ENCODE measurements around the gene SAMD11. TPM values are rescaled to one million over a fixed set of nuclear protein-coding genes. Genes with fewer than 3 reads are reported as not detected.

SAMD11 gene
- total RNA-seq, 1 experiment from 2014 or later = not detected

GRCh38 chr1:993379-993995 is 69.8 kb downstream of the SAMD11 start:
- no peak for DNase-seq (ENCODE audit: low spot score)

Small RNA genes within 50 kb of the gene (small RNA-seq; reads per million reads assigned to genes)
- not detected for gene AL645608.4

Other genes starting within 250 kb of the SAMD11 start
- not detected in 2 replicates for gene OR4F16, start 237.3 kb upstream of the SAMD11 start, total RNA-seq (2014; rRNA removed; shearing (Covaris generic))
- gene NOC2L, start 35.3 kb downstream of the SAMD11 start, total RNA-seq (2014; rRNA removed; shearing (Covaris generic)) = 223 and 226 TPM in 2 replicates
- 33.4 and 44.4 TPM in 2 replicates for gene KLHL17, start 36.7 kb downstream of the SAMD11 start, total RNA-seq (2014; rRNA removed; shearing (Covaris generic))
- 2.4 and 9.3 TPM in 2 replicates for gene PLEKHN1, start 42.6 kb downstream of the SAMD11 start, total RNA-seq (2014; rRNA removed; shearing (Covaris generic))
- 0.03 TPM in 1 of 2 replicates, not detected in the other for gene PERM1, start 58.2 kb downstream of the SAMD11 start, total RNA-seq (2014; rRNA removed; shearing (Covaris generic))
- gene HES4, start 76.2 kb downstream of the SAMD11 start, total RNA-seq (2014; rRNA removed; shearing (Covaris generic)) = 110 and 139 TPM in 2 replicates
- 706 and 895 TPM in 2 replicates for gene ISG15, start 89.6 kb downstream of the SAMD11 start, total RNA-seq (2014; rRNA removed; shearing (Covaris generic))
- 683 and 894 TPM in 2 replicates for gene AGRN, start 96.2 kb downstream of the SAMD11 start, total RNA-seq (2014; rRNA removed; shearing (Covaris generic))
- gene RNF223, start 150.4 kb downstream of the SAMD11 start, total RNA-seq (2014; rRNA removed; shearing (Covaris generic)) = 16.2 and 16.5 TPM in 2 replicates
- gene C1orf159, start 192.2 kb downstream of the SAMD11 start, total RNA-seq (2014; rRNA removed; shearing (Covaris generic)) = 61.4 and 67.6 TPM in 2 replicates
- 5.8 and 6.6 TPM in 2 replicates for gene TTLL10, start 250.0 kb downstream of the SAMD11 start, total RNA-seq (2014; rRNA removed; shearing (Covaris generic))

All from HT-29 (cell line).